HG02885 (cell line): ENCODE data around the gene CASP6.

Experiments used
- ATAC-seq: cut with Tn5 transposase; IDR thresholded peaks from one replicate; pipeline ENCODE4 v1.9.1; 2021; ENCODE audit warnings: mild to moderate bottlenecking; ENCODE audit not compliant: unreplicated experiment, poor library complexity

CASP6 gene

GRCh38 chr4:109702950-109703663 is at the start of gene CASP6:
Gene CASP6 (minus strand): TSS chr4:109703445. CDS start chr4:109703395, 50 bp downstream.
- peak; percentile 84 for ATAC-seq

GRCh38 chr4:109752525-109752924 is 49.3 kb upstream of the CASP6 start:
- no peak for ATAC-seq

GRCh38 chr4:109751852-109752251 is 48.6 kb upstream of the CASP6 start:
- ATAC-seq, result no peak

GRCh38 chr4:109750652-109751244 is 47.5 kb upstream of the CASP6 start:
- no peak for ATAC-seq

GRCh38 chr4:109749388-109750082 is 46.3 kb upstream of the CASP6 start:
- no peak for ATAC-seq

- ATAC-seq, result no peak
Measured at GRCh38 chr4:109748114-109748513, 44.9 kb upstream of the CASP6 start.

GRCh38 chr4:109746728-109747127 is 43.5 kb upstream of the CASP6 start:
- ATAC-seq, result no peak

GRCh38 chr4:109745830-109746229 is 42.6 kb upstream of the CASP6 start:
- no peak for ATAC-seq

GRCh38 chr4:109739547-109739946 is 36.3 kb upstream of the CASP6 start:
- ATAC-seq, result no peak

GRCh38 chr4:109738104-109738872 is 35.0 kb upstream of the CASP6 start:
- ATAC-seq, result no peak

GRCh38 chr4:109735566-109736365 is 32.5 kb upstream of the CASP6 start:
- ATAC-seq, result no peak

GRCh38 chr4:109733728-109734127 is 30.5 kb upstream of the CASP6 start:
- no peak for ATAC-seq

GRCh38 chr4:109730619-109731545 is 27.6 kb upstream of the CASP6 start:
- ATAC-seq, result no peak

- ATAC-seq, result peak; percentile 84
Measured at GRCh38 chr4:109729718-109730618, 26.7 kb upstream of the CASP6 start, which contains the start of gene PLA2G12A. Gene PLA2G12A (minus strand): TSS chr4:109730070. CDS start chr4:109729809, 261 bp downstream.

- no peak for ATAC-seq
Measured at GRCh38 chr4:109729117-109729717, 26.0 kb upstream of the CASP6 start.

GRCh38 chr4:109728385-109728784 is 25.1 kb upstream of the CASP6 start:
- ATAC-seq, result no peak

GRCh38 chr4:109723110-109723509 is 19.9 kb upstream of the CASP6 start:
- no peak for ATAC-seq
